Colon (tissue), 2 donors: ENCODE results near the gene SPACA9.

Source experiments
- FAIRE-seq: peaks from 2 replicates; lab custom pipeline; 2012; peaks lifted over from hg19 to GRCh38; lab: Jason Lieb, UNC
- donor health status: control.
- donor health status: control.

SPACA9 gene

GRCh38 chr9:132878695-132879456, at the start of gene SPACA9:
Gene SPACA9 (plus strand): TSS chr9:132878898. CDS start chr9:132883948, 5,050 bp downstream.
- FAIRE-seq: no peak

- no peak for FAIRE-seq
These were observed 46.4 kb upstream of the SPACA9 start for GRCh38 chr9:132832171-132832881.

- no peak for FAIRE-seq
These were observed 45.1 kb upstream of the SPACA9 start for GRCh38 chr9:132833550-132834121.

- FAIRE-seq: no peak
These were observed 44.4 kb upstream of the SPACA9 start for GRCh38 chr9:132834343-132834742.

GRCh38 chr9:132837501-132838286, 41.0 kb upstream of the SPACA9 start:
- FAIRE-seq: no peak

GRCh38 chr9:132838291-132838690, 40.4 kb upstream of the SPACA9 start:
- no peak for FAIRE-seq

GRCh38 chr9:132840980-132841379, 37.7 kb upstream of the SPACA9 start:
- no peak for FAIRE-seq

GRCh38 chr9:132842124-132843044, 36.3 kb upstream of the SPACA9 start:
- no peak for FAIRE-seq

GRCh38 chr9:132846109-132846917, 32.4 kb upstream of the SPACA9 start:
- FAIRE-seq: no peak

- FAIRE-seq: no peak
These were observed 31.7 kb upstream of the SPACA9 start for GRCh38 chr9:132846918-132847515.

- FAIRE-seq: no peak
These were observed 29.5 kb upstream of the SPACA9 start for GRCh38 chr9:132849185-132849706.

- no peak for FAIRE-seq
These were observed 25.2 kb upstream of the SPACA9 start for GRCh38 chr9:132853482-132853881.

GRCh38 chr9:132854832-132855231, 23.9 kb upstream of the SPACA9 start:
- no peak for FAIRE-seq

- no peak for FAIRE-seq
These were observed 22.8 kb upstream of the SPACA9 start for GRCh38 chr9:132855904-132856303.

- FAIRE-seq: no peak
These were observed 21.7 kb upstream of the SPACA9 start for GRCh38 chr9:132857031-132857430.

- no peak for FAIRE-seq
These were observed 20.9 kb upstream of the SPACA9 start for GRCh38 chr9:132857616-132858342.

- no peak for FAIRE-seq
These were observed 19.9 kb upstream of the SPACA9 start for GRCh38 chr9:132858751-132859150.

GRCh38 chr9:132861666-132862065, 17.0 kb upstream of the SPACA9 start:
- FAIRE-seq: no peak

- no peak for FAIRE-seq
These were observed 16.2 kb upstream of the SPACA9 start for GRCh38 chr9:132862533-132862932.
